ENCODE data around the gene HSPB1.

HSPB1 gene

DNA sequence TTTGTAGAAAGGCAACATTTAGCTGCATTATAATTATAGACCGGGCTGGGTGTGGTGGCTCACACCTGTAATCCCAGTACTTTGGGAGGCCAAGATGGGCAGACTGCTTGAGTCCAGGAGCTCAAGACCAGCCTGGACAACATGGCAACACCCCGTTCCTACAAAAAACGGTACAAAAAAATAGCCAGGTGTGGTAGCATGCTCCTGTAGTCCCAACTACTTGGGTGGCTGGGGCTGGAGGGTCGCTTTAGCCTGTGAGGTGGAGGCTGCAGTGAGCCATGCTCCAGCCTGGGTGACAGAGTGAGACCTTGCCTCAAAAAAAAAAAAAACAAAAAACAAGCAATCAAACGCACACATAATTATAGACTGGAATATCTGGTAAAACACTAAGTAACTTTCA, 51.3 kb downstream of the HSPB1 start:
- peaks cover 16% of the 10 kb centered on the region for H3K36me3 ChIP-seq (ENCODE audit: insufficient read depth, low read length)
- peaks cover 54% of the 10 kb centered on the region for H3K4me1 ChIP-seq (ENCODE audit: insufficient read depth, low read length)
- H3K27me3 ChIP-seq (ENCODE audit: control insufficient read depth in 1 of 2, insufficient read depth in 2 of 2, low read length in 2 of 2): no peaks in the 10 kb centered on the region
- H3K4me3 ChIP-seq (ENCODE audit: low read depth in 1 of 2, low read length in 2 of 2): no peak overlapping the region
- H3K9ac ChIP-seq (ENCODE audit: low read length): no peak overlapping the region
- no peak overlapping the region for H3K27ac ChIP-seq (ENCODE audit: low read depth, low read length)
- H3K9me3 ChIP-seq (ENCODE audit: low read length): no peaks in the 10 kb centered on the region
